GM10266 (cell line): Measurements from ENCODE around the gene ATMIN.

Experiments
- DNase-seq: peaks from one replicate; pipeline ENCODE4 v3.0.0; 2012; ENCODE audit errors: extremely low spot score
- CTCF ChIP-seq: IDR thresholded peaks from 2 replicates; pipeline ENCODE4 v1.5.1; 2012; ENCODE audit warnings: mild to moderate bottlenecking, low read depth; ENCODE audit not compliant: control insufficient read depth, insufficient read depth; ENCODE audit errors: missing control alignments

Gene ATMIN

GRCh38 chr16:81060576-81061306, 25.1 kb downstream of the ATMIN start:
- TF ChIP-seq CTCF = no peak
- DNase-seq = no peak

- DNase-seq = no peak
- no peak for TF ChIP-seq CTCF
These were observed 25.6 kb downstream of the ATMIN start for GRCh38 chr16:81061307-81061640.

- DNase-seq = no peak
- TF ChIP-seq CTCF = no peak
These were observed 26.4 kb downstream of the ATMIN start for GRCh38 chr16:81061871-81062608.

- DNase-seq = no peak
- no peak for TF ChIP-seq CTCF
These were observed 31.0 kb downstream of the ATMIN start for GRCh38 chr16:81066681-81067080.

- no peak for DNase-seq
- no peak for TF ChIP-seq CTCF
These were observed 31.5 kb downstream of the ATMIN start for GRCh38 chr16:81067166-81067565.

GRCh38 chr16:81069063-81069462, 33.4 kb downstream of the ATMIN start:
- TF ChIP-seq CTCF = no peak
- DNase-seq = no peak

GRCh38 chr16:81070979-81071378, 35.3 kb downstream of the ATMIN start:
- no peak for TF ChIP-seq CTCF
- DNase-seq = no peak
